K562 (cell line): Measurements from ENCODE around the gene AAMP. TPM values are rescaled to one million over a fixed set of nuclear protein-coding genes. Genes with fewer than 3 reads are reported as not detected.
A peak's percentile ranks its signal among the peaks of the same experiment; 100 is the strongest.

Experiments
- ATAC-seq: fragments of 200-7000 bp; cut with Tn5 transposase; 3 replicates; pipeline ENCODE4 v1.9.1; 2020; ENCODE audit warnings: moderate library complexity
- BruUV-seq: library from RNA; stranded (reverse); fragments of 400-500 nt; replicated peaks from 2 replicates; lab custom pipeline; 2021; lab: Mats Ljungman, UMichigan
- CTCF ChIA-PET: fragments of 300-600 bp; formaldehyde crosslinking; extraction: SDS; loops from one replicate; lab custom pipeline; 2021; ENCODE audit warnings: low intra/inter-chr PET ratio; lab: Yijun Ruan, JAX
- POLR2A ChIA-PET: fragments of 300-600, 350-650 bp; sonication (Branson Sonifier 250); formaldehyde crosslinking; extraction: SDS; loops from one replicate; lab custom pipeline; 2021; ENCODE audit warnings: antibody characterized with exemption, inconsistent platforms; lab: Yijun Ruan, JAX
- DNase-seq, 4 experiments: peaks; one replicate each; pipeline versions ENCODE4 v3.0.0 to v3.0.0-alpha.2; 2011 to 2018; ENCODE audit warnings: low spot score in 3 of 4, mixed read lengths in 3 of 4; ENCODE audit errors: extremely low read depth in 1 of 4
- FAIRE-seq: peaks from 2 replicates; lab custom pipeline; 2011; peaks lifted over from hg19 to GRCh38; lab: Jason Lieb, UNC
- H2AFZ ChIP-seq: 2 replicates; pipeline ENCODE4 v1.6.0; 2011; ENCODE audit warnings: low read depth, low read length, control low read depth, inconsistent platforms
- H3K27ac ChIP-seq: fragments of 200-600 bp; 3 replicates; pipeline ENCODE4 v1.8.0; 2011; ENCODE audit warnings: low read depth, mild to moderate bottlenecking, control low read depth, inconsistent platforms, low read length, moderate library complexity, mixed read lengths; ENCODE audit errors: extremely low read depth
- H3K27me3 ChIP-seq, 2 experiments: fragments of 300-600 bp in 1 of 2; 2 replicates in 1 of 2; 3 replicates in 1 of 2; pipeline versions ENCODE4 v1.6.0 to v1.8.0; 2011; ENCODE audit warnings: inconsistent platforms in 2 of 2, low read length in 2 of 2, mild to moderate bottlenecking in 1 of 2, mixed read lengths in 1 of 2, moderate library complexity in 1 of 2; ENCODE audit not compliant: control insufficient read depth in 2 of 2, insufficient read depth in 2 of 2
- H3K36me3 ChIP-seq: fragments of 300-600 bp; 3 replicates; pipeline ENCODE4 v1.8.0; 2011; ENCODE audit warnings: mild to moderate bottlenecking, low read length, inconsistent platforms; ENCODE audit not compliant: control insufficient read depth, insufficient read depth
- H3K4me1 ChIP-seq, 2 experiments: fragments of 200-600 bp in 1 of 2; replicated peaks in 1 of 2; 2 replicates in 1 of 2; 3 replicates in 1 of 2; pipeline versions ENCODE4 v1.5.1 to v1.8.0; 2011; ENCODE audit warnings: inconsistent platforms in 2 of 2, low read length in 2 of 2, mild to moderate bottlenecking in 1 of 2, mixed read lengths in 1 of 2, moderate library complexity in 1 of 2; ENCODE audit not compliant: control insufficient read depth in 2 of 2, insufficient read depth in 2 of 2
- H3K4me2 ChIP-seq: 2 replicates; pipeline ENCODE4 v1.6.1; 2011; ENCODE audit warnings: low read length, control low read depth, inconsistent platforms, mixed read lengths; ENCODE audit not compliant: insufficient read depth
- H3K4me3 ChIP-seq: fragments of 200-600 bp; sonication (generic), shearing (Covaris generic); 2 replicates; pipeline ENCODE4 v1.5.1; 2016; ENCODE audit warnings: control low read depth, inconsistent platforms
- H3K79me2 ChIP-seq: fragments of 200-600 bp; 3 replicates; pipeline ENCODE4 v1.8.0; 2011; ENCODE audit warnings: low read length, inconsistent platforms; ENCODE audit not compliant: control insufficient read depth, insufficient read depth
- H3K9ac ChIP-seq, 2 experiments: 2 replicates each; pipeline versions ENCODE4 v1.6.0 to v1.6.1; 2011; ENCODE audit warnings: low read depth in 2 of 2, low read length in 2 of 2, control low read depth in 1 of 2, inconsistent platforms in 1 of 2, mild to moderate bottlenecking in 1 of 2, mixed read lengths in 1 of 2; ENCODE audit not compliant: insufficient read depth in 1 of 2
- H3K9me1 ChIP-seq: one replicate; pipeline ENCODE4 v1.6.0; 2011; ENCODE audit warnings: inconsistent platforms, mild to moderate bottlenecking, low read length, moderate library complexity; ENCODE audit not compliant: control insufficient read depth, insufficient read depth
- H3K9me3 ChIP-seq: replicated peaks from 2 replicates; pipeline ENCODE4 v1.5.1; 2011; ENCODE audit warnings: low read depth, low read length, inconsistent platforms; ENCODE audit not compliant: control insufficient read depth, insufficient read depth
- H4K20me1 ChIP-seq: replicated peaks from 2 replicates; pipeline ENCODE4 v1.6.1; 2011; ENCODE audit warnings: low read length, inconsistent platforms, mixed read lengths; ENCODE audit not compliant: control insufficient read depth, insufficient read depth
- BMI1 ChIP-seq: fragments of 150-350 bp; IDR thresholded peaks from 2 replicates; pipeline ENCODE4 v1.6.1; 2014; ENCODE audit warnings: low read length
- CREBBP ChIP-seq: IDR thresholded peaks from one replicate; pipeline ENCODE4 v1.6.1; 2012; ENCODE audit warnings: low read depth, mild to moderate bottlenecking, control low read depth, inconsistent platforms, low read length
- FOSL1 ChIP-seq: fragments of 200-800 bp; sonication (Bioruptor generic); conservative IDR thresholded peaks from 2 replicates; pipeline ENCODE4 v1.6.1; 2016; ENCODE audit warnings: missing genetic modification characterization, missing compliant biosample characterization
- GABPB1 ChIP-seq: sonication (generic); formaldehyde crosslinking; IDR thresholded peaks from 2 replicates; pipeline ENCODE4 v1.8.0; 2022; ENCODE audit warnings: mild to moderate bottlenecking, missing genetic modification reagents
- GTF2E2 ChIP-seq: fragments of 200-800 bp; sonication (Bioruptor generic); IDR thresholded peaks from 2 replicates; pipeline ENCODE4 v1.6.1; 2016; ENCODE audit warnings: missing genetic modification characterization, missing compliant biosample characterization
- NR3C1 ChIP-seq: sonication (generic); formaldehyde crosslinking; IDR thresholded peaks from 2 replicates; pipeline ENCODE4 v1.8.1; 2022; ENCODE audit warnings: missing genetic modification reagents
- TRIM25 ChIP-seq: fragments of 450-650 bp; IDR thresholded peaks from 2 replicates; pipeline ENCODE4 v1.7.0; 2016; ENCODE audit warnings: borderline replicate concordance
- ZHX1 ChIP-seq: fragments of 150-350 bp; conservative IDR thresholded peaks from 2 replicates; pipeline ENCODE4 v1.6.1; 2014; ENCODE audit warnings: low read length
- ZNF175 ChIP-seq: fragments of 200-800 bp; sonication (Bioruptor generic); IDR thresholded peaks from 2 replicates; pipeline ENCODE4 v1.6.1; 2016; ENCODE audit warnings: low read depth, mild to moderate bottlenecking, missing genetic modification characterization, missing compliant biosample characterization
- ZNF512 ChIP-seq: IDR thresholded peaks from 2 replicates; pipeline ENCODE4 v1.6.1; 2016; ENCODE audit warnings: missing genetic modification characterization, missing compliant biosample characterization
- WGBS: fragments of 100-300 bp; shearing (Covaris generic); methylation state at CpG from one replicate; pipeline ENCODE4 v1.1.6; 2016; ENCODE audit warnings: low coverage, mixed read lengths; ENCODE audit not compliant: insufficient coverage; ENCODE audit errors: missing lambda C conversion rate; 5-methylcytosine and 5-hydroxymethylcytosine counted together
- in situ Hi-C: fragments of 300-500 bp; cut with MboI; formaldehyde crosslinking; loops from 4 replicates; pipeline ENCODE4 v1.15.0; 2018; ENCODE audit warnings: inconsistent platforms, mixed read lengths
- intact Hi-C: fragments of 100-400 bp; cut with micrococcal nuclease; formaldehyde crosslinking; loops from 2 replicates; pipeline ENCODE4 v1.14.2; 2022
- polyA plus RNA-seq, 8 experiments: library from polyadenylated mRNA; depleted of rRNA in 4 of 8; stranded (reverse) in 5 of 8; unstranded in 3 of 8; fragments of >200 nt; fragmentation: Nextera tagmentation in 2 of 8; fragmentation: Illumina TruSeq in 1 of 8; extraction: Ambion mirVana in 2 of 8; extraction: Trizol in 1 of 8; gene quantifications; 2 replicates each; pipeline versions ENCODE4 v1.2.1 to v1.2.3, GENCODE V29; 2011 to 2014; ENCODE audit warnings: inconsistent platforms in 1 of 8, missing spikeins in 1 of 8
- total RNA-seq, 7 experiments: library from RNA; depleted of rRNA in 6 of 7; stranded (reverse); fragments of >200 nt in 6 of 7; fragmentation: Illumina TruSeq in 2 of 7; extraction: Trizol in 2 of 7; gene quantifications; 2 replicates each; pipeline versions ENCODE4 v1.2.1 to v1.2.3, GENCODE V29; 2011 to 2021; ENCODE audit warnings: low replicate concordance in 1 of 7

AAMP gene
- total and polyA plus RNA-seq, 9 of the 15 experiments (the other 6 are each of a cell fraction or from before 2014, with no cell fraction given) = 5.7 to 197 (median 94.1) TPM

- ChIA-PET POLR2A (interaction anchor here (0.6 to 1.5 kb wide), 4 partner anchors 15 to 877 kb away, joined by 3 read pairs; partner anchors contain the start of gene PNKD), CTCF (interaction anchor here (0.6 kb wide), 1 partner anchor 1927 kb away, joined by 3 read pairs; no protein-coding TSS in a partner anchor)
- intact Hi-C loops (no loop called here), in situ Hi-C loops (no loop called here)
- Histone ChIP-seq H3K4me3 (no peak overlapping the region), H3K4me1 (no peaks in the 10 kb centered on the region; a peak in 1 of 5 replicates), H3K9me3 (no peaks in the 10 kb centered on the region), H3K9ac (no peak overlapping the region), H3K27ac (peak overlapping the region; percentile 7; the same call in 1 of the 3 replicates), H2AFZ (no peak overlapping the region), H3K9me1 (no peaks in the 10 kb centered on the region), H4K20me1 (no peaks in the 10 kb centered on the region), H3K36me3 (peaks cover 73% of the 10 kb centered on the region), H3K27me3 (no peaks in the 10 kb centered on the region), H3K4me2 (no peak overlapping the region), H3K79me2 (no peaks in the 10 kb centered on the region)
- ATAC-seq (no peak), FAIRE-seq (no peak), DNase-seq (no peak)
- 53% methylated on average over 3 of the region's 3 CpGs for WGBS
- TF ChIP-seq CREBBP = no peak
- TF ChIP-seq ZHX1 = no peak
- no peak for TF ChIP-seq BMI1
- TF ChIP-seq GTF2E2 = no peak
- TF ChIP-seq TRIM25 = no peak
- peak; percentile 65 for TF ChIP-seq FOSL1
- TF ChIP-seq GABPB1 (CRISPR knock-in tag) = no peak
- no peak for TF ChIP-seq NR3C1
- peak; percentile 52; the same call in 1 of the 2 replicates for TF ChIP-seq ZNF175 (CRISPR knock-in tag)
- no peak for TF ChIP-seq ZNF512 (tag)
- BruUV-seq = no TSS peak
Measured at GRCh38 chr2:218229239-218229638, 40.7 kb downstream of the AAMP start.
